ENCODE measurements around the gene TEX51. TPM values are rescaled to one million over a fixed set of nuclear protein-coding genes. Genes with fewer than 3 reads are reported as not detected.

TEX51 gene
- total RNA-seq, 1 experiment from 2014 or later: not detected

GRCh38 chr2:126950504-126950903 is 51.8 kb downstream of the TEX51 start:
- no peak overlapping the region for H3K4me3 ChIP-seq (ENCODE audit: insufficient read depth, low read depth, low read length)
- H3K36me3 ChIP-seq (replicated peaks; ENCODE audit: control insufficient read depth, insufficient read depth, low read length): no peaks in the 10 kb centered on the region
- H3K27me3 ChIP-seq (ENCODE audit: control insufficient read depth, insufficient read depth, low read length): peaks cover 33% of the 10 kb centered on the region; the same call in 1 of the 2 replicates
- no peak for DNase-seq

Other genes with a start within 250 kb of the TEX51 start
- 68.5 and 92.9 TPM in 2 replicates for gene GYPC, start 242.7 kb upstream of the TEX51 start, total RNA-seq (2014; rRNA removed; shearing (Covaris generic))
- gene BIN1, start 208.3 kb downstream of the TEX51 start, total RNA-seq (2014; rRNA removed; shearing (Covaris generic)): 26.0 and 31.6 TPM in 2 replicates

Data from H7 (cell line).